MV-4-11 (cell line): ENCODE data around the gene TRAF3.

Source experiments
- DNase-seq: peaks from one replicate; lab custom pipeline; 2025; lab: John Stamatoyannopoulos, UW

TRAF3 gene

DNA sequence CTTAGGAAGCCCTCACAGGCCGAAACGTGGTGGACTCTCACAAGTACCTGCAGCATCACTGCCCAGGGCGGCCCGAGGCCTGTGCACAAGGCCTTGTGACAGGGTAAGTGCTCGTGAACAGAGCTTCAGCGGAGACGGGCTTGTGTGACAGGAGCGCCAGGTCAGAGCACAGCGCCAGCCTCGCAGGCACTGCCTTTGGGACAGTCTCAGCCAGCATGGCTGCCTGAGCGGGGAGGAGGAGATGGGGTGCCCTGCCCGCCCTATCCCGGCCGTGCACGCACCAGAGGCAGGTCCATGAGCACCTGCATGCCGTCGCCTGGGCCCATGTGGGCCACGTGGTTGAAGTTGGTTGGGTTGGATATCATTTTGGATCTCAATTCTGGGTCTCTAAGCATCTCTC, 162.1 kb downstream of the TRAF3 start:
- no peak for DNase-seq

DNA sequence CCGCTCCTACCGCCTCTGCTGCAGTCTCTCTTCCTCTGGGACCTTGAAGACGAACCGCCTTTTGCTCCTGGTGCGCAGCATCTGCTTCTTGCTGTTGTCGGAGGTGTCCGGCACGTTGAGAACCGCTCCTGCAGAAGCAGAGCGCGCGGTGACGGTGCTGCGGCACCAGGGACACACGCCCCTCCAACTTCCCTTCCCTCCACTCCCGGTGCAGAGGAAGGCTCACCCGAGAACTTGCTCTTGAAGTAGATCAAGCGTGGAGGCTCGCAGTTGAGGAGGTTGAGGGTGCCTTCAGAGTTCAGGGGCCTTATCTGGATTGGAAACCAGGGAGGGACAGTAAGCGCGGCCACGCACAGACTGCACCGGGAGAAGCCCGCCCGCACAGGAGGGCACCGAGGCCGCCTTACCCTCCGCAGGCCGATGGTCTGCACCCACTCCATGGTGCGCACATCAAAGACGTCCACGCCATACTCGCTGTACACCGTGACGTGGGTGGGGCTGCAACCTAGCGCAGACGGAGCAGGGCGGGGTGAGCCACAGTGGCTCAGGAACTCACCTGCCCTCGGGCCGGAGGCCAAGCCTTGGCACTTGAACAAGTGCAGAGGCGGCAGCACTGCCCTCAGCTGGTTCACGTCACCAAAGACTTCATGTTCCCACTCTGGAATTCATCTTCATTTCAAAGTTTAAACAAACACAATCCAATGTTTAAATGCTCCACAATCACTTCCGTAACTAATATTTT, 162.7 kb downstream of the TRAF3 start:
- DNase-seq, result no peak

DNA sequence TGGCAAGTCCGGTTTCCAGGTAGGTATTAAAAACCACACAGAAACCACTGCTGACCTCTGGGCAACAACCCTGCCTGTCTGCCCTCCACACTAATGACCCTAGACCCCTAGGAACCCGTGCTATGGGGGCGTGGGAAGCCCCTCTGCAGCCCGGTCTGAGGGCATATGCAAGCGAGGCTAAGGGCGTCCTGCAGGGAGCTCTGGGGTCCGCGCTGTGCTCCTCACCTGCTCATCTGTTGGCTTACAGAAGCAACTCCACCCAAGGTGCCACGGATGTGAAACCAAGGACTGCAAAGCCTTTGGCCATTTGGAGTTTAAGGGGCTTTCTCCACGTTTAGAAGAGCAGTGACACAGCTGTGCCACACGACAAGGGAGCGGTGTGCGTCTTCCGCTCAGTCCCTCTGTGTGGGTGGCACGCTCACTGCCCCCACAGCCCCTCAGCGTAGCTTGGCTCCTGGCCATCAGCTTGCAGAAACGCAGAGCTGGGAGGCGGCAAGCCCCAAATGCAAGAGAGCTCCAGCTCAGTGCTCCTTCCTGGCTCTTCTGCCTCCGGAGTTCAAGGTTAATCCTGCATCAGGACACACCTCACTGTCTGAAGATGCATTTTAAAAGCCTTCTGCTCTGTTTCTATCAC, 163.6 kb downstream of the TRAF3 start:
- no peak for DNase-seq

DNA sequence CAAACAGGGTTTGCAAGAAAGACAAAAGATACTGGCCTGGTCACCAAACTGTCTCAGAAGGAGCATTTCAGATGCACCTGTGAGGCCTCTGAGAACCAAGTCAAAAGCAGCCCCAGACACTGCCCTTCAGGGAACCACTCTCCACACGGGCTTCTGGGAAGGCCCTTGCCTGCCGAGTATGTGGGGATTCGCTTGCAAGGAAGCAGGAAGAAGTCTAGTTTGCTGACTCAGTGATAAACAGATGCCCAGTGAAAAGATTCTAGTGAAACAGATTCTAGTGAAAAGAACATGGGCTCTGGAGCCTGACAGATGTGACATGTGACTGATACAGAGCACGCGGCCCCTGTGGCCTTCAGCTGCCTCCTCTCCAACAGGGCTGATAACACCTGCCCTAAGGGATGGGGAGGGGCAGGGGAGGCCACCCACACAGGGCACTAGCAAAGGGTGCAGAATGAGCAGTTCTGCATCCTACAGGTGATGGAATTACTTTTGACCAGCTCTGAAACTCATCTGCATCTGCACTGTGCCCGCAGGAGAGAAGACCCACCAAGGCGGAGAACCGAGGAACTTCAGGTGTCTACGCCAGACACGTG, 164.3 kb downstream of the TRAF3 start:
- no peak for DNase-seq

DNA sequence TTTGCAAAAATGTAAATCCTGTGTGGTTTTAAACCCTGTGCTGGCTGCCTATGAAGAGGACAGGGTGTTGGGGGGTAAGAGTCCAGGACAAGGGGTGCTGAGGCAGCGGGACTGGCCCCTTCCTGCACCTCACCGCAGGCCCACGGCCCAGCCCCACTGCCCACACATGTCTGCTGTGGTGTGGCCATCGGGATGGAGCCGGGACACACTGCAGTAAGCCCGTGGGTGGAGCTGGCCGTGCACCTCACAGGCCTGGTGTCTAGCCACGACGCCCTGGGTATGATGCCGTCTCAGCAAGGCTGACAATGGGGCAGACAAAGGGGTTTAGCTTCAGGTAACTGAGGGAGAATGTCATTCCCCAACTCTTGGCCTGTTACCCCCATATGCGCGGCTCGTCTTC, 164.8 kb downstream of the TRAF3 start:
- DNase-seq, result no peak

DNA sequence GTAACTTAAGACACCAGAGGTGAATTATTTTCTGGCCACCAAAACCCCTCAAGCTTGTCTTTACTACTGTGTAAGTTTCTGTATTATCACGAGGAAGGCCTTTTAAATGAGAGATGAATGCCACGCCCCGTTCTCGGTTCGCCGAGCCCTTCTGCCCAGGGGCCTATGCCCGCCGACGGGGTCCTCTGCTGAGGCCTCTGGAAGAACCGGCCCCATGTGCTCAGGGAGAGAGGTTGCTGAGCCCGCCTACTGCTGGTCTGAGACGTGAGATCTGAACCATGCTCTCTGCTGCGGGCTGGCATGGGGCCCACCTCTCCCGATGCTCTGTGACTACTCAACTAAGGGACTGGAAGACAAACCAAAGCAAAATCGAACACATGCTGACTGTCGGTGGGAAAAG, 166.2 kb downstream of the TRAF3 start:
- no peak for DNase-seq

DNA sequence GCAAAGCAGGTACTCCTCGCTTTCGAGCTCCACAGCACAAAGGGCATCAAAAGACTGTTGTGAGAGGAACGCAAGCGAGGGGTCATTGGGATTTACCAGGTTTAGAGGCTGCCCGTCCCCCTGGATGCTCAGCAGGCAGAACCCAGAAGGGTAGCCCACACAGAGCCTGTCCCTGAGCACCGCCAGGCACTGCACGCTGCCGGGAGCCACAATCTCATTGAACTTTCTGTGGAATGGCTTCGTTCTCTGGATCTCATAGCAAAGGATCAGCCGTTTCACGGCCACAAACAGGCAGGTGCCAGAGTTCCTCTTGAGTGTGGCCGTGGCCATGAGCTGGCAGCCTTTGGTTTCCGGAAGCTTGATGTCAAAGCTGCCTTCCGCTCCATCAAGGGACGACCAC, 166.7 kb downstream of the TRAF3 start:
- no peak for DNase-seq

DNA sequence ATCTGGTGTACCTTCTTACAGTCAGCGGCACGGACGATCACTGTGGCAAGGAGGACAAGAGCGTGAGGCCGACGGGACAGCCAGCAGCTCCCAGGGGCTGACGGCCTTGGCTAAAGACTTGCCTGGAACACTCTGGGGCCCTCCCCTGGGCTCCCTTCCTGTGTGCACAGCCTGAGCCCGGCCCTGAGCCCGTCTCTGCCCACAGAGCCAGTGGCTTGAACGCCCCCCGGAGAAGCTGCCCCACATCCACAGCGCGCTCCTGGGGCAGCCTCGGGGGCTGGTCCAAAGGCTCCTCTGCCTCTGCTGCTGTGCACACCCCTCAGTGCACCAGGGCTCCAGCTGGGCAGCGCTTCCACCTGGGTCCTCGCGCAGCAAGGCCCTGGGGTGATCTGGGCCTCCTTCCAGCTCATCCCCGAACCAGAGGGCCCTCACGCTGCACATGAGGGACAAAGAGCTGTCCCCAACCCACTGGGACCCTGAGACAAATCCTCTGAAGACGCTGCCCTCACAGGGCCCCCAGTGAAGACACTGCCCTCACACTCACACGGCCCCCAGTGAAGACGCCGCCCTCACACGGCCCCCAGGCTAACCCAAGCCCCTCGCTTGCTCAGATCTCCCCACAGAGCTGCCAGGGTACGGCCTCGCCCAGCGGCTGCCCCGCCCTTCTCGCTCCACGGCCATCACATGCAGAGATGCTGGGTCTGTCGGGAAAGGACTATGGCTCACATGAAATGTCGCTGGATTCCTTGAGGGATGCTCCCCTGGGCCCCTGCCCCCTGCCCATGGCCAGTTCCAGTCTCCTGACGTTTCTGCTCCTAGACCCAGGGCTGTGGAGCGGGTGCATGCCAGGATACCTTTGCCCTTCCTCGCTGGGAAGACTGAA, 167.4 kb downstream of the TRAF3 start:
- no peak for DNase-seq

DNA sequence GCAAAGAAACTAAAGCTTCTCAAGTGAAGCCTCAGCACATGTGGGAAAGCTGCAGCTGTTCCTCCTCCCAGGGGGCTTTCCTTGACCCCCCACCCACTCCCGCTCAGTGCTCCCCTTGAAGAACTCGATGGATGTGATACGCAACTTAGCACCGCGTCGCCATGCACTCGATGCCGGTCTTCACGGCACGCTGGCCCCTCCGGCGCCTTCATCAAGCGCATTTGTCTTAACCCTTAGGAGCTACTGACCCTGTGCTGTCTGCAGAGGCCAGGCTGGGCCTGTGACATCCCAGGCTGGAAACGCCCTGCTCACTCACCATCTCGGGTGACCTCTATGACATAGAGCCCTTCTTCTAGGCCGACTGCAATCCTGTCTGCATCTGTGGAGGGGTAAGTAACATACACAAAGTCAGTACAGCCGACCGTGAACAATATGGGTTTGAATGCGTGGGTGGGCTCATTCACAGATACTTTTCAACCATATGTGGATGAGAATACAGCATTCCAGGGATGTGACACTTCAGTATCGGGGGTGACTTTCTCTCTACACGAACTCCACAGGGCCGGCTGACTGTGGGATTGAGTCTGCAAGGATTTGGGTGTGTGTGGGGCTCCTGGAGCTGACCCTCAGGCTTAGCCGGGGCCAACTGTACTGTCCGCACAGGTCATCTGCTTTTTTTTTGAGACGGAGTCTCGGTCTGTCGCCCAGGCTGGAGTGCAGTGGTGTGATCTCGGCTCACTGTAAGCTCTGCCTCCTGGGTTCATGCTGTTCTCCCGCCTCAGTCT, 168.3 kb downstream of the TRAF3 start:
- no peak for DNase-seq

DNA sequence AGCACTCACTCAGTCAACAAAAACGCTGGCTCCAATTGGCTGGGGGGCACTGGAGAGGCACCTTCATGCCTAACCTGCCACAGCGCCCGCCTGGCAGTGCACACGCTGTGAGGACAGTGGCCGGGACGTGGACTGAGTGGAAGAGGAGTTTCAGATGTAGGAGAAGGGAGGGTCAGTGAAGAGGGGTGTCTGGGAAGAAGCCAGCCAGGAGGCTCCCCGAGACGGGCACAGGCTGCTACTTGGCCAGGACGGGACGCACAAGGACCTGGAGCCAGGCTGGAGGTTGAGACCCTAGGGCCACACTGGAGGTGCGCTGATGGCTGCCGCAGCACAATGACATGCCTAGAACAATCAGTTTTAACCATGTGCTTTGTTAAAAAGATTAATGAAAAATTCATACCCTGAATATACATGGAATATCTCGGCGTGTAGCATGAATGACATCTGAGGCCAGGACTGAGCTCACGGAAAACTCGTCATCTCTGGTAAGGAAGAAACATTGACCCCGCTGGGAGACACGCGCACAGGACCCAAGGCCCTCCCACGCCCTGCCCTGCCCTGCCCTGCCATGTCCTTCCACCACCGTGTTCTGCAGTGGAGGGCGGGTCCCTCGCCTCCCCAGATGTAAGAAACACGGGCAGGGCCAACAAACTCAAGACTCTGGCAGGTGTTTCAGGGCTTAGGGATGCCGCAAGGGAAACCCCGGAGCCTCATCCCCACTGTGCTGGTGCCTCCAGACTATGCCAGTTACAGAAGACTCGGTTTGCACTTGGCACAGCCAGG, 170.3 kb downstream of the TRAF3 start:
- DNase-seq, result no peak

DNA sequence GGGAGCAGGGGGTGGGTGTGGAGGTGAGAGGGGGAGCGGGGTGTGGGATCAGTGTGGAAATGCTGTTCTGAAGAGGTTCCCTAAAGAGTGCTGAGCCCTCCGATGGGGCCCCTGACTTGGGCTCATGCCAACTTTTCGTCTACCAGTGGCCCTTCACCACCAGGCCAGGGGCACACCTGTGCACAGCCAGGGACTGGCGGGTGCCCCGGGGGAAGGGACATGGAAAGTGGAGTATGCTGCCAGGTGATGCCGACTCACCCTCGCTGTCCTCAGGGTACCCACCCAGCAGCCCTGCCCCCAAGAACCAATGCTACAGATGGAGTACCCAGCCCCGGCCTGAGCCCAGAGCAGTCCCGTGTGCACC, 171.4 kb downstream of the TRAF3 start:
- no peak for DNase-seq

DNA sequence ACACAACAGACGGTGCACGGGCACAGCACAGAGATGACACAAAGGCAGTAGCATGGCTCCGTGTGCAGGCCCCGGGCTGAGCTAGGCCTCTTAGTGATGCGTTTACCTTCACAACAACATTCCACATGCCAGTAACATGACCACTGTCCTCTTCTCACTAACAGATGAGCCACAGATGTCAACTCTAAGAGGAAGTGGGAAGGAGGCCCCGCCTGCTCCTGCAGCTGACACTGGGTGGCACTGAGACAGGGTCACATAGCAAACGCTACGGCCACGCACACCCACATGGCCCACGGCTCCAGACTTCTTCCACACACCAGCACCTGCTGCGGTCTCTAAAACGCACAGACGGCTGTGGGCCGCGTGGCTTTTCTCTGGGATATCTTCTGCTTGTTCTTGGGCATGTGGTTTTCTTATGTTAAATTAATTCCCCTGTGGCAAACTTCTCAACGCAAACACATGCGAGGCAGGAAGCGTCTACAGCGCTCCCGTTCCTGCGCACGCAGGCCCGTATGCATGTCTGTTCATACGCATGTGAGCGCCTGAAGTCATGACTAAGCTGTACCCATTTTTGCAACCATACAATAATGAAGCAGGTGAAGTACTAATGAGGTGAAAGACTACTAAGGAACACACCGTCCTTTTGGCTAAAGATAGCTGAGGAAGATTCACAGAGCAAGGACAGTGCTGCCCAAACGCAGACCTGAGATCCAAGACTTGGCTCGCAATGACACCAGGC, 172.0 kb downstream of the TRAF3 start:
- peak; percentile 97 for DNase-seq

DNA sequence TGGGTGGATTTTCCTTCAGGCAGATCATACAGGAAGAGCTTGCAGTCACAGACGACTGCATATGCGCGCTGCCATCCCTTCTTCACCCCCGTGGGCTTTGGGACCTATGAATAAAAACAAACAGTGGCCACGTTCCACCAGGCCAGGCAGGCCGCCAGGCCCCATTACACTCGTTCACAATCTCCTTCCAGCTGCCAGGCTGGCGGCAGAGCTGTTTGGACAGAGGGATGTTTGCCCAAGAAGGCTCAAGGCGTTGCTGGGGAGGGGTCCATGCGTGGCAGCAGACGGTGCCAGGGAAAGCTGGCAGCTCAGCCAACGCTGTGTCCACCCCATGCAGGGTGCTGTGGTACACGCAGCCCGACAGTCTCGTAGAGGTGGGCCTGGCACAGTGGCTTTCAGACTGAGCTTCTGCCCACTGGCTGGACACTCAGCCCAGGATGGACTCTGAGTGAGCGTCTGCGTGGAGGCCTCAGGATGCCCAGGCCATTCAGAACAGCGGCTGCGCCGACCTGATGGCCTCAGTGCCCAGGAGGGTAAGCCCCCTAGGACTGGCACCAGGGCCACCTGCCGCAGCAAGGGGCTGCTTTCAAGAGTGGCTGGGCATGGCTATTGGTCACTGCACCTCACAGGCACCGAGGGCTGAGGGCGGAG, 172.7 kb downstream of the TRAF3 start:
- no peak for DNase-seq

DNA sequence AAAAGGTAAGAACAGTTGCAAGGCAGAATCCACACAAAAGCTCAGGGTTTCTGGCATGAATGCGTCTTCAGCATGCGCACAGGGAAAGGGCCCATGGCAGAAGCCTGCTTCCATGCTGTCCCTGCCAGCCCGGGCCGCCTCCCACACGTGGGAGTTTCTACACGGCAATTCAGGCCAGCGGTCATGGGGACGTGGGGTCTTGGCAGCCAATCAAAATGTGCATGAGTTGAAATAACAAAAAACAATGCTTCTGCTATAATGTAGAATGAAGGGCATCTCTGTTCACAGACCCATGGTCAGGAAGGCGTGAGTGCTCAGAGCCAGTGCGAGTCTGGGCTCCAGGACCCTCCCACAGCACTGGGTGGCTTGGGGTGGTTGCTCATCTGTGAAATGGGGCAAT, 173.8 kb downstream of the TRAF3 start:
- DNase-seq, result no peak

DNA sequence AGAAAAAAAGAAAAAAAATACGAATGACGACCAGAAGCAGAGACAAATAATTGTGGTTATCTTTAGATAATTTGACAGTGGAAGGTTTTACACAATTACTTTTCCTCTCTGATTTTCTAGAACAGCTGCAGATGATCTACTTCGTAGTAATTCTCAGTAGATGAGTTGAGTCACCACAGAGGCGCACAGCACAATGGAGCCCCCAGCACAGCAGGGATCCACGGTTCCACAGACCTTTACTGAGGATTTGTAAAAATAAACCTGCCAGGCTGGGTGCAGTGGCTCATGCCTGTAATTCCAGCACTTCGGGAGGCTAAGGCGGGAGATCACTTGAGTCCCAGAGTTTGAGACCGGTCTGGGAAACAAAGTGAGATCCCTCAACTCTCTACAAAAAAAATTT, 174.6 kb downstream of the TRAF3 start:
- DNase-seq, result no peak

DNA sequence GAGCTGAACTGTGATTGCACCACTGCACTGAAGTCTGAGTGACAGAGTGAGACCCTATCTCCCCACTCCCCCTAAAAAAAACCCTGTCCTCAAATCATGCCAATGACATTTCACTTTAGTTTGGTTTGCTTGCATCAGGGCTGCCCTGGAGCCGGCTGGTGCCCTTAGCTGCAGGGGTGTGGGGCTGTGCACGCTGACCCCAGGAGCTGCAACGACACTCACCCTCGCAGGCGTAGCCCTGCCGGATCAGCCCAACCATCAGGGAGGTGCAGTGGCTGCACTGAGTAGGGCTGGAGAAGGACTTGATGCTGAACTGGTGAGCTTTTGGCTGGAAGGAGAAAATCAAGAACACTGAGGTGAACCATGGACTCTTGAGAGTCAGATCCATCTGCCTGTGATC, 175.0 kb downstream of the TRAF3 start:
- no peak for DNase-seq

DNA sequence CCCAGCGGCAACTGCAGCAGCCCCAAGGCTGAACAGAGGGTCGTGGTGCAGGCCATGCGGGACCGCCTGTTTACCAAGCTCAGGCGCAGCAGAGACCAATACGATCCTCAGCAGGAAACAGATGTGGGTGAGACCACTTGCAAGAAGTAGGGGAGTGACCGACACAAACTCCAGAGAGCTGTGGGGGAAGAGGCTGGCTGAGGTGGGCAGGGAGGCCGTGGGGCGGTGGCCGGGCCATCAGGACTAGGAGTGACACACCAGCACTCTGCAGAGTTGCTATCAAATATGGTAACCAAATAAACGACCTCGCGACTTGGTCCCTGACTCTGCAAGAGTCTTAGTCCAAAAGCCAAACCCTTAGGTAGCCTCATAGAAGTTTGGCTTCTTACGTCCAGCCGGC, 175.9 kb downstream of the TRAF3 start:
- no peak for DNase-seq

DNA sequence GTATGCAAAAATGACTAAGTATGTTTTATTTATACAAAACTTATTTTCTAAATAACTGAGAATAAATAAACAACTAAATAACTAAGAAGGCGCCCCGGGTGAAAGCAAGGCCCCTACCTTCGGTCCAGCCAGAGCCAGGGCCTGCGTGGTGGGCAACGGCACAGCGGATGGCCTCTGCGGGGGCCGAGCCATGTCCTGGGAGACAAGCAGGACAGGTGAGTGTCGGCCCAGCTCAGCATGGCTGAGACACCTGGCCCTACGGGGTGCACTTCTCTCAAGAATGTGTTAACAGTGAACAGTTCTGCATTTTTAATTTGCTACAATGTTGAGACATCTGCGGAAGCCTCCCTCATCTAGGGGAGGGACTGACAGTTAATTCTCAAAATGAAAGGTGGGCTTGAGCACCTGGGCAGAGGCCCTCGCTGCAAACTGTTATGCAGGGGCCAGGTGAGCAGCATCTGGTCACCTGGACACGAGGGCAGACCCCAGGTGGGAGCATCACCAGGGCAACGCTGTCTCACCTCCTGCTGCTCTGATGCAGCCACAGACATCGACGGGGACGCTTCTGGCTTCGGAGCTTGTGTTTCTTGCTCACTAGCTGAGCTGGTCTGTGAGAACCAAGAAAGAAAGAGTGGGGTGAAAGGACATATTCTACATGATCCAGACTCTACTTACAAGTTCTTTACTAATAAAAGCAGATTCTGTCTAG, 177.0 kb downstream of the TRAF3 start:
- DNase-seq, result no peak
